B cell (primary cell): ENCODE measurements around the gene NXPE4. TPM values are rescaled to one million over a fixed set of nuclear protein-coding genes. Genes with fewer than 3 reads are reported as not detected.
"Not testable (repeated sequence)": the region's sequence is repeated elsewhere in the genome, so short reads cannot be mapped to it uniquely, and the experiment has no call there.

ENCODE experiments used
- ATAC-seq: fragments of 200-7000 bp; cut with Tn5 transposase; one replicate; pipeline ENCODE4 v1.10.0; 2021; ENCODE audit warnings: low read depth, mild to moderate bottlenecking, moderate number of reproducible peaks, moderate library complexity
- CTCF ChIA-PET: fragments of 350-600 bp; sonication (Branson Sonifier 250); formaldehyde crosslinking; loops from one replicate; lab custom pipeline; 2021; ENCODE audit warnings: antibody characterized with exemption, inconsistent platforms; lab: Charles Lee
- POLR2A ChIA-PET: fragments of 350-600 bp; sonication (Branson Sonifier 250); formaldehyde crosslinking; loops from one replicate; lab custom pipeline; 2021; ENCODE audit warnings: antibody characterized with exemption; lab: Charles Lee
- DNase-seq: peaks from one replicate; pipeline ENCODE4 v3.0.0; 2013
- H2AFZ ChIP-seq: 2 replicates; pipeline ENCODE4 v1.6.1; 2012; ENCODE audit warnings: mild to moderate bottlenecking, low read depth, low read length; ENCODE audit not compliant: insufficient read depth, poor library complexity, severe bottlenecking
- H3K27ac ChIP-seq, 2 donors: 1 replicate in 1 of 2; 2 replicates in 1 of 2; pipeline ENCODE4 v1.5.1; 2012 to 2013; ENCODE audit warnings: low read length in 2 of 2, mild to moderate bottlenecking in 2 of 2, moderate library complexity in 1 of 2
- H3K27me3 ChIP-seq, 4 experiments: fragments of 200-600 bp in 1 of 4; sonication (generic) in 1 of 4; replicated peaks in 1 of 4; 1 replicate in 2 of 4; 2 replicates in 2 of 4; pipeline versions ENCODE4 v1.6.1 to v1.7.0; 2013 to 2016; ENCODE audit warnings: low read length in 3 of 4, mild to moderate bottlenecking in 2 of 4, mixed read lengths in 1 of 4, moderate library complexity in 1 of 4; ENCODE audit not compliant: insufficient read depth in 4 of 4, control insufficient read depth in 3 of 4; ENCODE audit errors: control extremely low read depth in 1 of 4
- H3K36me3 ChIP-seq, 2 experiments: replicated peaks in 1 of 2; 1 replicate in 1 of 2; 2 replicates in 1 of 2; pipeline versions ENCODE4 v1.6.1 to v1.7.1; 2013; ENCODE audit warnings: low read length in 1 of 2; ENCODE audit not compliant: insufficient read depth in 2 of 2, control insufficient read depth in 1 of 2; ENCODE audit errors: control extremely low read depth in 1 of 2, extremely low read depth in 1 of 2
- H3K4me1 ChIP-seq, 2 donors: fragments of 200-600 bp in 1 of 2; sonication (generic) in 1 of 2; 1 replicate in 1 of 2; 2 replicates in 1 of 2; pipeline versions ENCODE4 v1.5.1 to v1.6.1; 2013 to 2017; ENCODE audit warnings: low read length in 2 of 2; ENCODE audit not compliant: control insufficient read depth in 2 of 2, insufficient read depth in 2 of 2
- H3K4me2 ChIP-seq: replicated peaks from 2 replicates; pipeline ENCODE3; 2012; ENCODE audit warnings: mild to moderate bottlenecking, low read depth, low read length; ENCODE audit not compliant: poor library complexity, severe bottlenecking
- H3K4me3 ChIP-seq, 5 experiments: fragments of 200-600 bp in 1 of 5; sonication (generic) in 1 of 5; 1 replicate in 3 of 5; 2 replicates in 2 of 5; pipeline versions ENCODE4 v1.5.1 to v1.7.0; 2011 to 2016; ENCODE audit warnings: low read length in 4 of 5, mild to moderate bottlenecking in 4 of 5, low read depth in 2 of 5, control low read depth in 1 of 5, moderate library complexity in 1 of 5; ENCODE audit not compliant: insufficient read depth in 1 of 5; ENCODE audit errors: control extremely low read depth in 1 of 5, extremely low read depth in 1 of 5
- H3K79me2 ChIP-seq: fragments of 200-600 bp; sonication (generic); one replicate; pipeline ENCODE4 v1.6.0; 2016; ENCODE audit warnings: low read length; ENCODE audit not compliant: control insufficient read depth, insufficient read depth
- H3K9ac ChIP-seq: fragments of 200-600 bp; sonication (generic); 2 replicates; pipeline ENCODE4 v1.6.1; 2017; ENCODE audit warnings: mild to moderate bottlenecking, low read length, moderate library complexity
- H3K9me3 ChIP-seq, 3 donors: one replicate each; pipeline versions ENCODE4 v1.6.1 to v1.7.1; 2013; ENCODE audit warnings: low read length in 2 of 3; ENCODE audit not compliant: control insufficient read depth in 2 of 3, insufficient read depth in 1 of 3; ENCODE audit errors: control extremely low read depth in 1 of 3
- H4K20me1 ChIP-seq: 2 replicates; pipeline ENCODE4 v1.6.0; 2012; ENCODE audit warnings: mild to moderate bottlenecking, low read length; ENCODE audit not compliant: insufficient read depth, control insufficient read depth, poor library complexity, severe bottlenecking
- H3K27ac Mint-ChIP-seq: one replicate; pipeline ENCODE4 v1.8.0; 2021; ENCODE audit warnings: mixed read lengths
- H3K27me3 Mint-ChIP-seq: one replicate; pipeline ENCODE4 v1.8.0; 2021; ENCODE audit warnings: mixed read lengths
- H3K4me1 Mint-ChIP-seq: one replicate; pipeline ENCODE4 v1.8.0; 2021; ENCODE audit warnings: mixed read lengths
- H3K4me3 Mint-ChIP-seq: one replicate; pipeline ENCODE4 v1.8.0; 2021; ENCODE audit warnings: mixed read lengths
- H3K9me3 Mint-ChIP-seq: one replicate; pipeline ENCODE4 v1.8.0; 2022; ENCODE audit warnings: mixed read lengths; ENCODE audit not compliant: insufficient read depth
- CTCF ChIP-seq: fragments of 200-600 bp; IDR thresholded peaks from one replicate; pipeline ENCODE4 v1.8.0; 2022; ENCODE audit warnings: antibody characterized with exemption, mild to moderate bottlenecking
- EZH2 ChIP-seq: IDR thresholded peaks from 2 replicates; pipeline ENCODE4 v1.6.1; 2012; ENCODE audit warnings: borderline replicate concordance, low read depth, mild to moderate bottlenecking, moderate library complexity, low read length; ENCODE audit not compliant: insufficient read depth, poor library complexity, severe bottlenecking
- WGBS: methylation state at CpG from one replicate; pipeline ENCODE4 v1.1.5; 2013; ENCODE audit warnings: missing lambda C conversion rate; ENCODE audit not compliant: insufficient coverage; 5-methylcytosine and 5-hydroxymethylcytosine counted together
- intact Hi-C: fragments of 100-400 bp; cut with micrococcal nuclease; formaldehyde crosslinking; loops from one replicate; pipeline ENCODE4 v1.10.0; 2022
- polyA plus RNA-seq: library from polyadenylated mRNA; depleted of rRNA; stranded (reverse); fragments of >200 nt; gene quantifications from 2 replicates; pipeline ENCODE4 v1.2.3, GENCODE V29; 2012
- total RNA-seq, 2 donors: library from RNA; stranded (reverse); fragments of 120-200 nt in 1 of 2; gene quantifications; 1 replicate in 1 of 2; 2 replicates in 1 of 2; pipeline versions ENCODE4 v1.2.3 to v1.2.4, GENCODE V29; 2013 to 2022

Gene NXPE4
- total and polyA plus RNA-seq, 2 donors (not counting 1 experiment from before 2014, with no cell fraction given) = not detected

GRCh38 chr11:114607753-114608459, 12.3 kb upstream of the NXPE4 start:
- no peaks in the 10 kb centered on the region for H3K4me1 Mint-ChIP-seq
- H3K4me3 Mint-ChIP-seq = no peak overlapping the region
- peaks cover 3% of the 10 kb centered on the region for H3K9me3 Mint-ChIP-seq
- H3K4me2 ChIP-seq = no peak overlapping the region
- no peak overlapping the region for H3K27ac Mint-ChIP-seq
- ChIA-PET POLR2A (no interaction called here), CTCF (no interaction called here)
- H3K9ac ChIP-seq = no peak overlapping the region
- H3K4me1 ChIP-seq = no peaks in the 10 kb centered on the region
- H3K4me3 ChIP-seq = no peak overlapping the region
- H3K27me3 Mint-ChIP-seq = no peaks in the 10 kb centered on the region
- H3K9me3 ChIP-seq = no peaks in the 10 kb centered on the region
- H3K27me3 ChIP-seq = no peaks in the 10 kb centered on the region
- TF ChIP-seq CTCF (no peak), EZH2 (no peak)
- intact Hi-C loops = no loop called here
- 88% methylated on average over 7 of the region's 11 CpGs for WGBS
- H3K27ac ChIP-seq = no peak overlapping the region
- no peak overlapping the region for H2AFZ ChIP-seq
- no peaks in the 10 kb centered on the region for H3K79me2 ChIP-seq
- ATAC-seq (no peak), DNase-seq (no peak)
- H3K36me3 ChIP-seq = no peaks in the 10 kb centered on the region
- no peaks in the 10 kb centered on the region for H4K20me1 ChIP-seq

- H3K4me1 Mint-ChIP-seq, H3K9me3 ChIP-seq, H2AFZ ChIP-seq, POLR2A ChIA-PET, ATAC-seq, H3K27me3 ChIP-seq, H4K20me1 ChIP-seq, H3K4me2 ChIP-seq, H3K27me3 Mint-ChIP-seq, intact Hi-C loops, H3K27ac Mint-ChIP-seq, H3K4me1 ChIP-seq, DNase-seq, H3K4me3 ChIP-seq, H3K9me3 Mint-ChIP-seq, H3K27ac ChIP-seq, H3K4me3 Mint-ChIP-seq, CTCF ChIA-PET, H3K9ac ChIP-seq, H3K79me2 ChIP-seq, H3K36me3 ChIP-seq: not testable (repeated sequence)
- WGBS = 88% methylated on average over 5 of the region's 5 CpGs
These were observed 11.2 kb upstream of the NXPE4 start for GRCh38 chr11:114606802-114607075.
